ENCODE data around the gene CBX2. TPM values are rescaled to one million over a fixed set of nuclear protein-coding genes. Genes with fewer than 3 reads are reported as not detected.

Gene CBX2
- polyA plus RNA-seq, 1 of the 3 experiments (the other 2 are of a cell fraction) = 22.4 TPM

- H2AFZ ChIP-seq (ENCODE audit: low read depth) = no peak overlapping the region
- TF ChIP-seq NRF1 (IDR thresholded peaks at IDR 0.05; ENCODE audit: low read depth, low read length) (no peak), GABPA (IDR thresholded peaks at IDR 0.05; ENCODE audit: low read depth) (no peak), JUND (IDR thresholded peaks at IDR 0.05) (no peak), SIN3A (IDR thresholded peaks at IDR 0.05; ENCODE audit: borderline replicate concordance, low read depth, low read length) (no peak), TEAD4 (IDR thresholded peaks at IDR 0.05; ENCODE audit: borderline replicate concordance, insufficient read depth) (no peak), RXRA (IDR thresholded peaks at IDR 0.05; ENCODE audit: borderline replicate concordance, low read depth) (no peak), FOSL2 (IDR thresholded peaks at IDR 0.05; ENCODE audit: borderline replicate concordance, low read depth) (no peak), REST (IDR thresholded peaks at IDR 0.05; ENCODE audit: low read depth, low read length) (no peak), POLR2AphosphoS5 (IDR thresholded peaks at IDR 0.05; ENCODE audit: low read depth, low read length) (no peak)
- H3K9me3 ChIP-seq = no peaks in the 10 kb centered on the region
- H3F3A ChIP-seq (replicated peaks; ENCODE audit: insufficient read depth) = peaks cover 19% of the 10 kb centered on the region
- H3K9ac ChIP-seq = no peak overlapping the region
- no peaks in the 10 kb centered on the region for H4K20me1 ChIP-seq (ENCODE audit: insufficient read depth)
- H3K36me3 ChIP-seq (replicated peaks in 1 of 2; ENCODE audit: control insufficient read depth in 1 of 2, insufficient read depth in 2 of 2, low read length in 1 of 2) = no peaks in the 10 kb centered on the region
- no peaks in the 10 kb centered on the region for H3K79me2 ChIP-seq (ENCODE audit: insufficient read depth)
- H3K4me3 ChIP-seq (ENCODE audit: low read depth in 2 of 2, low read length in 1 of 2) = no peak overlapping the region
- 97% methylated on average over 88 of the region's 96 CpGs for WGBS (ENCODE audit: low lambda C conversion rate)
- POLR2A ChIA-PET = no interaction called here
- H3K27me3 ChIP-seq (ENCODE audit: insufficient read depth) = 0 out of 2 replicates have a peak, but pooled peaks cover 4% of the 10 kb centered on the region
- no peak for DNase-seq
- no peaks in the 10 kb centered on the region for H3K9me2 ChIP-seq
- no peak overlapping the region for H3K27ac ChIP-seq (ENCODE audit: low read depth in 2 of 2, low read length in 1 of 2)
- H3K4me1 ChIP-seq (ENCODE audit: control insufficient read depth in 1 of 2, insufficient read depth in 2 of 2, low read depth in 1 of 2, low read length in 1 of 2) = peaks cover 15 to 30% of the 10 kb centered on the region in 2 experiments
- H3K4me2 ChIP-seq = no peak overlapping the region
- CTCF ChIA-PET = interaction anchor here (1.7 to 14.7 kb wide), 5 partner anchors 16 to 162 kb away, joined by 3 to 274 read pairs (median 62); partner anchors contain the start of gene CBX4
Observed at GRCh38 chr17:79814974-79815835, 37.3 kb downstream of the CBX2 start.

- Histone ChIP-seq H4K20me1 (ENCODE audit: insufficient read depth) (no peaks in the 10 kb centered on the region), H3K9me2 (no peaks in the 10 kb centered on the region), H3K9me3 (no peaks in the 10 kb centered on the region), H3K27ac (ENCODE audit: low read depth in 2 of 2, low read length in 1 of 2) (no peak overlapping the region), H3K36me3 (replicated peaks in 1 of 2; ENCODE audit: control insufficient read depth in 1 of 2, insufficient read depth in 2 of 2, low read length in 1 of 2) (no peaks in the 10 kb centered on the region), H3K9ac (no peak overlapping the region), H3K79me2 (ENCODE audit: insufficient read depth) (no peaks in the 10 kb centered on the region), H3K27me3 (ENCODE audit: insufficient read depth) (0 out of 2 replicates have a peak, but pooled peaks cover 1% of the 10 kb centered on the region), H2AFZ (ENCODE audit: low read depth) (no peak overlapping the region), H3K4me2 (no peak overlapping the region), H3K4me1 (ENCODE audit: control insufficient read depth in 1 of 2, insufficient read depth in 2 of 2, low read depth in 1 of 2, low read length in 1 of 2) (peaks cover 13 to 28% of the 10 kb centered on the region in 2 experiments; a peak in 3 of 4 replicates), H3K4me3 (ENCODE audit: low read depth in 2 of 2, low read length in 1 of 2) (no peak overlapping the region), H3F3A (replicated peaks; ENCODE audit: insufficient read depth) (peaks cover 17% of the 10 kb centered on the region)
- 97% methylated on average over 35 of the region's 41 CpGs for WGBS (ENCODE audit: low lambda C conversion rate)
- CTCF ChIA-PET = interaction anchor here (1.7 to 14.7 kb wide), 3 partner anchors 20 to 161 kb away, joined by 3 to 216 read pairs (median 62); no protein-coding TSS in a partner anchor
- no peak for DNase-seq
- POLR2A ChIA-PET = no interaction called here
- no peak for TF ChIP-seq FOXM1 (IDR thresholded peaks at IDR 0.05; ENCODE audit: low read depth)
- TF ChIP-seq SMC3 (IDR thresholded peaks at IDR 0.05; ENCODE audit: low read depth, low read length) = no peak
- no peak for TF ChIP-seq REST (IDR thresholded peaks at IDR 0.05; ENCODE audit: low read depth, low read length)
- TF ChIP-seq CHD2 (IDR thresholded peaks at IDR 0.05; ENCODE audit: low read length, partially characterized antibody) = no peak
- TF ChIP-seq FOXJ3 (CRISPR knock-in tag; IDR thresholded peaks at IDR 0.05) = no peak
- no peak for TF ChIP-seq CTCF (IDR thresholded peaks at IDR 0.05)
- no peak for TF ChIP-seq JUND (IDR thresholded peaks at IDR 0.05)
- no peak for TF ChIP-seq RAD21 (IDR thresholded peaks at IDR 0.05; ENCODE audit: low read length)
Observed at GRCh38 chr17:79815836-79816461, 38.0 kb downstream of the CBX2 start.

Data from SK-N-SH (cell line).